H9 (cell line): Measurements from ENCODE around the gene FHIP2A. TPM values are rescaled to one million over a fixed set of nuclear protein-coding genes. Genes with fewer than 3 reads are reported as not detected.

ENCODE experiments used
- DNase-seq: peaks from one replicate; pipeline ENCODE4 v3.0.0-alpha.2; 2017
- H2AFZ ChIP-seq: one replicate; pipeline ENCODE4 v1.6.1; 2013; ENCODE audit warnings: mild to moderate bottlenecking, low read length, control low read depth, moderate library complexity
- H2AK5ac ChIP-seq: 2 replicates; pipeline ENCODE4 v1.6.1; 2013; ENCODE audit warnings: low read length, control low read depth, mixed read lengths; ENCODE audit not compliant: insufficient read length
- H2BK120ac ChIP-seq: one replicate; pipeline ENCODE4 v1.6.1; 2013; ENCODE audit warnings: low read depth, mild to moderate bottlenecking, low read length, control low read depth, inconsistent platforms; ENCODE audit not compliant: poor library complexity, severe bottlenecking
- H2BK12ac ChIP-seq: 2 replicates; pipeline ENCODE4 v1.6.1; 2013; ENCODE audit warnings: low read length, control low read depth, mixed read lengths, low read depth; ENCODE audit not compliant: insufficient read length
- H2BK15ac ChIP-seq: 2 replicates; pipeline ENCODE4 v1.6.1; 2013; ENCODE audit warnings: low read depth, low read length, control low read depth
- H2BK20ac ChIP-seq: one replicate; pipeline ENCODE4 v1.6.1; 2013; ENCODE audit warnings: low read depth, mild to moderate bottlenecking, low read length, control low read depth, inconsistent platforms; ENCODE audit not compliant: poor library complexity, severe bottlenecking
- H2BK5ac ChIP-seq: 2 replicates; pipeline ENCODE4 v1.6.1; 2013; ENCODE audit warnings: low read length, control low read depth, mixed read lengths; ENCODE audit not compliant: insufficient read length
- H3K14ac ChIP-seq: 2 replicates; pipeline ENCODE4 v1.6.1; 2013; ENCODE audit warnings: low read length, control low read depth; ENCODE audit not compliant: insufficient read depth
- H3K18ac ChIP-seq: 2 replicates; pipeline ENCODE4 v1.6.1; 2013; ENCODE audit warnings: low read depth, mild to moderate bottlenecking, mixed read lengths, low read length, control low read depth; ENCODE audit not compliant: insufficient read length
- H3K23ac ChIP-seq: 2 replicates; pipeline ENCODE4 v1.6.1; 2013; ENCODE audit warnings: low read length, control low read depth, mixed read lengths, low read depth; ENCODE audit not compliant: insufficient read length
- H3K23me2 ChIP-seq: 2 replicates; pipeline ENCODE4 v1.6.1; 2013; ENCODE audit warnings: low read depth, mild to moderate bottlenecking, mixed read lengths, low read length, control low read depth; ENCODE audit not compliant: insufficient read length, poor library complexity, severe bottlenecking
- H3K27ac ChIP-seq: 2 replicates; pipeline ENCODE4 v1.5.1; 2013; ENCODE audit warnings: low read length, control low read depth, mixed read lengths, low read depth; ENCODE audit not compliant: insufficient read length
- H3K27me3 ChIP-seq: 2 replicates; pipeline ENCODE4 v1.6.1; 2013; ENCODE audit warnings: low read length, control low read depth, inconsistent platforms; ENCODE audit not compliant: insufficient read depth
- H3K4ac ChIP-seq: 2 replicates; pipeline ENCODE4 v1.6.1; 2013; ENCODE audit warnings: low read depth, mild to moderate bottlenecking, control low read depth, inconsistent platforms, low read length, moderate library complexity
- H3K4me1 ChIP-seq: 2 replicates; pipeline ENCODE4 v1.6.1; 2013; ENCODE audit warnings: low read length, control low read depth, inconsistent platforms; ENCODE audit not compliant: insufficient read depth
- H3K4me2 ChIP-seq: 2 replicates; pipeline ENCODE4 v1.6.1; 2013; ENCODE audit warnings: low read length, control low read depth, mixed read lengths; ENCODE audit not compliant: insufficient read length, insufficient read depth
- H3K56ac ChIP-seq: 2 replicates; pipeline ENCODE4 v1.6.1; 2013; ENCODE audit warnings: low read depth, mild to moderate bottlenecking, mixed read lengths, low read length, control low read depth; ENCODE audit not compliant: insufficient read length
- H3K79me1 ChIP-seq: 2 replicates; pipeline ENCODE4 v1.6.1; 2013; ENCODE audit warnings: low read depth, mild to moderate bottlenecking, moderate library complexity, low read length, control low read depth, inconsistent platforms; ENCODE audit not compliant: insufficient read depth, poor library complexity, severe bottlenecking
- H3K79me2 ChIP-seq: 2 replicates; pipeline ENCODE4 v1.6.1; 2013; ENCODE audit warnings: low read length, control low read depth, inconsistent platforms; ENCODE audit not compliant: insufficient read depth
- H3K9ac ChIP-seq: 2 replicates; pipeline ENCODE4 v1.6.1; 2013; ENCODE audit warnings: low read length, control low read depth, mixed read lengths; ENCODE audit not compliant: insufficient read length; ENCODE audit errors: extremely low read depth
- H3K9me3 ChIP-seq: one replicate; pipeline ENCODE4 v1.6.1; 2013; ENCODE audit warnings: low read depth, low read length, inconsistent platforms; ENCODE audit not compliant: control insufficient read depth
- H3T11ph ChIP-seq: one replicate; pipeline ENCODE4 v1.6.1; 2013; ENCODE audit warnings: mild to moderate bottlenecking, low read length, control low read depth, inconsistent platforms
- H4K20me1 ChIP-seq: one replicate; pipeline ENCODE4 v1.6.1; 2013; ENCODE audit not compliant: control insufficient read depth, insufficient read length, insufficient read depth
- H4K5ac ChIP-seq: 2 replicates; pipeline ENCODE4 v1.6.1; 2013; ENCODE audit warnings: low read depth, mild to moderate bottlenecking, mixed read lengths, low read length, control low read depth; ENCODE audit not compliant: insufficient read length
- H4K8ac ChIP-seq: replicated peaks from 2 replicates; pipeline ENCODE4 v1.6.1; 2013; ENCODE audit warnings: low read length, control low read depth, mixed read lengths, low read depth; ENCODE audit not compliant: insufficient read length
- H4K91ac ChIP-seq: 2 replicates; pipeline ENCODE4 v1.6.1; 2013; ENCODE audit warnings: low read depth, mild to moderate bottlenecking, moderate library complexity, mixed read lengths, low read length, control low read depth; ENCODE audit not compliant: insufficient read length
- H3K27ac Mint-ChIP-seq, 3 experiments: 2 replicates in 2 of 3; 3 replicates in 1 of 3; pipeline ENCODE4 v1.8.0; 2020 to 2021; ENCODE audit warnings: mixed read lengths in 3 of 3, mild to moderate bottlenecking in 1 of 3, moderate library complexity in 1 of 3
- H3K27me3 Mint-ChIP-seq: 2 replicates; pipeline ENCODE4 v1.8.0; 2021; ENCODE audit warnings: low read depth, mild to moderate bottlenecking, moderate library complexity, mixed read lengths
- H3K36me3 Mint-ChIP-seq, 3 experiments: 2 replicates in 2 of 3; 3 replicates in 1 of 3; pipeline ENCODE4 v1.8.0; 2020 to 2021; ENCODE audit warnings: low read depth in 3 of 3, mixed read lengths in 3 of 3; ENCODE audit not compliant: insufficient read depth in 1 of 3
- H3K4me1 Mint-ChIP-seq, 2 experiments: 2 replicates each; pipeline ENCODE4 v1.8.0; 2020; ENCODE audit warnings: mixed read lengths in 2 of 2
- H3K4me3 Mint-ChIP-seq, 2 experiments: 2 replicates in 1 of 2; 3 replicates in 1 of 2; pipeline ENCODE4 v1.8.0; 2020 to 2021; ENCODE audit warnings: mild to moderate bottlenecking in 2 of 2, mixed read lengths in 2 of 2, moderate library complexity in 1 of 2
- H3K9me3 Mint-ChIP-seq, 2 experiments: 2 replicates in 1 of 2; 3 replicates in 1 of 2; pipeline ENCODE4 v1.8.0; 2020; ENCODE audit warnings: mild to moderate bottlenecking in 2 of 2, mixed read lengths in 2 of 2, moderate library complexity in 1 of 2
- CTCF ChIP-seq: fragments of 200-600 bp; sonication (generic); conservative IDR thresholded peaks from 3 replicates; pipeline ENCODE4 v1.8.0; 2021; ENCODE audit warnings: antibody characterized with exemption, mild to moderate bottlenecking
- total RNA-seq: library from RNA; stranded (reverse); gene quantifications from 2 replicates; pipeline ENCODE4 v1.2.1, GENCODE V29; 2021

Gene FHIP2A
- total RNA-seq, 1 experiment from 2014 or later: 14.8 TPM

- no peaks in the 10 kb centered on the region for H4K20me1 ChIP-seq
- no peaks in the 10 kb centered on the region for H3K79me2 ChIP-seq
- no peak overlapping the region for H2BK120ac ChIP-seq
- H3T11ph ChIP-seq: no peak overlapping the region
- H3K14ac ChIP-seq: no peak overlapping the region
- H3K36me3 Mint-ChIP-seq: peaks cover 31 to 67% (median 58%) of the 10 kb centered on the region in 3 experiments
- no peak overlapping the region for H2BK5ac ChIP-seq
- no peak for TF ChIP-seq CTCF
- H3K4me3 Mint-ChIP-seq: no peak overlapping the region
- no peaks in the 10 kb centered on the region for H3K9me3 ChIP-seq
- H3K27me3 Mint-ChIP-seq: no peaks in the 10 kb centered on the region
- H3K27ac ChIP-seq: no peak overlapping the region
- H3K4me2 ChIP-seq: no peak overlapping the region
- H4K91ac ChIP-seq: no peak overlapping the region
- H3K27ac Mint-ChIP-seq: no peak overlapping the region
- H2AK5ac ChIP-seq: no peak overlapping the region
- no peak overlapping the region for H4K8ac ChIP-seq
- H2BK15ac ChIP-seq: no peak overlapping the region
- H3K27me3 ChIP-seq: no peaks in the 10 kb centered on the region
- no peak overlapping the region for H3K4ac ChIP-seq
- no peak overlapping the region for H4K5ac ChIP-seq
- no peaks in the 10 kb centered on the region for H3K4me1 ChIP-seq
- no peak overlapping the region for H3K56ac ChIP-seq
- no peak overlapping the region for H3K18ac ChIP-seq
- no peak overlapping the region for H3K9ac ChIP-seq
- no peak overlapping the region for H2BK12ac ChIP-seq
- no peak overlapping the region for H3K23ac ChIP-seq
- DNase-seq: no peak
- no peak overlapping the region for H2AFZ ChIP-seq
- H2BK20ac ChIP-seq: no peak overlapping the region
- no peaks in the 10 kb centered on the region for H3K23me2 ChIP-seq
- H3K79me1 ChIP-seq: no peaks in the 10 kb centered on the region
- no peaks in the 10 kb centered on the region for H3K9me3 Mint-ChIP-seq
- H3K4me1 Mint-ChIP-seq: no peaks in the 10 kb centered on the region
Measured at GRCh38 chr10:114852197-114852596, 30.6 kb downstream of the FHIP2A start.
